ENCODE results near the gene B4GALT7.

B4GALT7 gene

GRCh38 chr5:177598477-177598876 is 1.5 kb upstream of the B4GALT7 start:
- Histone ChIP-seq H3K4me1 (ENCODE audit: insufficient read depth, low read length, poor library complexity, severe bottlenecking) (peaks cover 9% of the 10 kb centered on the region), H4K20me1 (ENCODE audit: insufficient read depth, low read length, poor library complexity, severe bottlenecking) (peaks cover 6% of the 10 kb centered on the region), H3K27me3 (ENCODE audit: insufficient read depth, low read length, poor library complexity, severe bottlenecking) (no peaks in the 10 kb centered on the region), H3K4me2 (ENCODE audit: low read depth, low read length, poor library complexity, severe bottlenecking) (no peak overlapping the region), H3F3A (ENCODE audit: low read depth) (no peaks in the 10 kb centered on the region), H3K9me2 (replicated peaks; ENCODE audit: low read depth, low read length) (no peaks in the 10 kb centered on the region), H3K9me3 (ENCODE audit: insufficient read depth, low read depth, low read length) (no peaks in the 10 kb centered on the region), H3K4me3 (ENCODE audit: low read length, poor library complexity, severe bottlenecking) (no peak overlapping the region), H3K9ac (ENCODE audit: low read depth, low read length, poor library complexity, severe bottlenecking) (no peak overlapping the region), H2AFZ (ENCODE audit: low read length) (no peak overlapping the region), H3K79me2 (ENCODE audit: insufficient read depth, low read length) (peaks cover 18% of the 10 kb centered on the region), H3K36me3 (ENCODE audit: insufficient read depth, low read length) (no peaks in the 10 kb centered on the region; the same call in 1 of the 2 replicates)
- no peak for TF ChIP-seq EZH2phosphoT487 (IDR thresholded peaks at IDR 0.05; ENCODE audit: borderline replicate concordance)
- TF ChIP-seq CTCF (conservative IDR thresholded peaks at IDR 0.05; ENCODE audit: low read length): no peak

- peak overlapping the region; percentile 92 for H3K4me3 ChIP-seq (ENCODE audit: low read length, poor library complexity, severe bottlenecking)
- no peaks in the 10 kb centered on the region for H3K36me3 ChIP-seq (ENCODE audit: insufficient read depth, low read length)
Measured at GRCh38 chr5:177600508-177601018, 631 bp downstream of the B4GALT7 start.

GRCh38 chr5:177601126-177601525 is 1.2 kb downstream of the B4GALT7 start:
- Histone ChIP-seq H3K4me3 (ENCODE audit: low read length, poor library complexity, severe bottlenecking) (peak overlapping the region; percentile 92), H3K9ac (ENCODE audit: low read depth, low read length, poor library complexity, severe bottlenecking) (peak overlapping the region; percentile 79)
- TF ChIP-seq EZH2phosphoT487 (IDR thresholded peaks at IDR 0.05; ENCODE audit: borderline replicate concordance) (no peak), CTCF (conservative IDR thresholded peaks at IDR 0.05; ENCODE audit: low read length) (no peak)

More at GRCh38 chr5:177600508-177601018, 631 bp downstream of the B4GALT7 start:
- Histone ChIP-seq H3K9ac (ENCODE audit: low read depth, low read length, poor library complexity, severe bottlenecking) (peak overlapping the region; percentile 79), H3F3A (ENCODE audit: low read depth) (no peaks in the 10 kb centered on the region), H3K79me2 (ENCODE audit: insufficient read depth, low read length) (peaks cover 8% of the 10 kb centered on the region; the same call in 1 of the 2 replicates), H3K4me2 (ENCODE audit: low read depth, low read length, poor library complexity, severe bottlenecking) (peak overlapping the region; percentile 92), H3K9me3 (ENCODE audit: insufficient read depth, low read depth, low read length) (no peaks in the 10 kb centered on the region), H4K20me1 (ENCODE audit: insufficient read depth, low read length, poor library complexity, severe bottlenecking) (peaks cover 4% of the 10 kb centered on the region), H3K27me3 (ENCODE audit: insufficient read depth, low read length, poor library complexity, severe bottlenecking) (no peaks in the 10 kb centered on the region), H3K9me2 (replicated peaks; ENCODE audit: low read depth, low read length) (no peaks in the 10 kb centered on the region), H3K4me1 (ENCODE audit: insufficient read depth, low read length, poor library complexity, severe bottlenecking) (peaks cover 5% of the 10 kb centered on the region), H2AFZ (ENCODE audit: low read length) (peak overlapping the region; percentile 67; the same call in 1 of the 2 replicates)
- TF ChIP-seq CTCF (conservative IDR thresholded peaks at IDR 0.05; ENCODE audit: low read length) (no peak), EZH2phosphoT487 (IDR thresholded peaks at IDR 0.05; ENCODE audit: borderline replicate concordance) (no peak)

More at GRCh38 chr5:177601126-177601525, 1.2 kb downstream of the B4GALT7 start:
- Histone ChIP-seq H2AFZ (ENCODE audit: low read length) (no peak overlapping the region), H3K27me3 (ENCODE audit: insufficient read depth, low read length, poor library complexity, severe bottlenecking) (no peaks in the 10 kb centered on the region), H4K20me1 (ENCODE audit: insufficient read depth, low read length, poor library complexity, severe bottlenecking) (peaks cover 4% of the 10 kb centered on the region), H3K9me2 (replicated peaks; ENCODE audit: low read depth, low read length) (no peaks in the 10 kb centered on the region), H3K36me3 (ENCODE audit: insufficient read depth, low read length) (no peaks in the 10 kb centered on the region), H3K79me2 (ENCODE audit: insufficient read depth, low read length) (peaks cover 8% of the 10 kb centered on the region; the same call in 1 of the 2 replicates), H3K4me1 (ENCODE audit: insufficient read depth, low read length, poor library complexity, severe bottlenecking) (peaks cover 5% of the 10 kb centered on the region), H3K4me2 (ENCODE audit: low read depth, low read length, poor library complexity, severe bottlenecking) (peak overlapping the region; percentile 92), H3K9me3 (ENCODE audit: insufficient read depth, low read depth, low read length) (no peaks in the 10 kb centered on the region), H3F3A (ENCODE audit: low read depth) (no peaks in the 10 kb centered on the region)

All from Loucy (cell line).